GM18951 (cell line): Measurements from ENCODE around the gene COL1A1.

Source experiments
- POLR2A ChIP-seq: IDR thresholded peaks from 4 replicates; pipeline ENCODE4 v1.6.1; 2011; ENCODE audit warnings: mild to moderate bottlenecking; ENCODE audit not compliant: insufficient read length, insufficient read depth; ENCODE audit errors: extremely low read depth
- in situ Hi-C: fragments of 300-500 bp; cut with MboI; formaldehyde crosslinking; loops from one replicate; pipeline ENCODE4 v1.12.0; 2022; ENCODE audit warnings: low sequenced_read_pairs, mixed read lengths, inconsistent platforms; ENCODE audit not compliant: unreplicated experiment

Gene COL1A1

GRCh38 chr17:50201276-50201854 lies at the start of gene COL1A1:
Gene COL1A1 (minus strand): TSS chr17:50201631. CDS start chr17:50201513, 118 bp downstream.
- TF ChIP-seq POLR2A, result no peak
- in situ Hi-C loops, result loop anchor here (10.0 kb wide), 1 partner anchor 73 kb away; the partner anchor contains the start of gene TMEM92

- in situ Hi-C loops, result no loop called here
- no peak for TF ChIP-seq POLR2A
Measured at GRCh38 chr17:50248255-50248654, 46.8 kb upstream of the COL1A1 start.

- in situ Hi-C loops, result no loop called here
- no peak for TF ChIP-seq POLR2A
Measured at GRCh38 chr17:50244771-50245170, 43.3 kb upstream of the COL1A1 start.

- in situ Hi-C loops, result no loop called here
- TF ChIP-seq POLR2A, result no peak
Measured at GRCh38 chr17:50241431-50241830, 40.0 kb upstream of the COL1A1 start.

- in situ Hi-C loops, result no loop called here
- no peak for TF ChIP-seq POLR2A
Measured at GRCh38 chr17:50240851-50241250, 39.4 kb upstream of the COL1A1 start.

- TF ChIP-seq POLR2A, result no peak
- in situ Hi-C loops, result no loop called here
Measured at GRCh38 chr17:50239937-50240336, 38.5 kb upstream of the COL1A1 start.

GRCh38 chr17:50238601-50239280 lies 37.3 kb upstream of the COL1A1 start:
- no peak for TF ChIP-seq POLR2A
- in situ Hi-C loops, result no loop called here

- in situ Hi-C loops, result no loop called here
- no peak for TF ChIP-seq POLR2A
Measured at GRCh38 chr17:50237901-50238300, 36.5 kb upstream of the COL1A1 start.

- in situ Hi-C loops, result no loop called here
- TF ChIP-seq POLR2A, result no peak
Measured at GRCh38 chr17:50234581-50234980, 33.1 kb upstream of the COL1A1 start.

GRCh38 chr17:50225701-50226240 lies 24.3 kb upstream of the COL1A1 start:
- TF ChIP-seq POLR2A, result no peak
- in situ Hi-C loops, result no loop called here

- in situ Hi-C loops, result no loop called here
- TF ChIP-seq POLR2A, result no peak
Measured at GRCh38 chr17:50222922-50223321, 21.5 kb upstream of the COL1A1 start.

GRCh38 chr17:50221864-50222545 lies 20.6 kb upstream of the COL1A1 start:
- in situ Hi-C loops, result no loop called here
- TF ChIP-seq POLR2A, result no peak

GRCh38 chr17:50221266-50221863 lies 19.9 kb upstream of the COL1A1 start:
- in situ Hi-C loops, result no loop called here

More at GRCh38 chr17:50221266-50221863, 19.9 kb upstream of the COL1A1 start:
- no peak for TF ChIP-seq POLR2A
